ENCODE measurements around the gene AKNA. TPM values are rescaled to one million over a fixed set of nuclear protein-coding genes. Genes with fewer than 3 reads are reported as not detected.

AKNA gene
- total RNA-seq, 5 donors from 2014 or later (not counting 1 experiment from before 2014, with no cell fraction given) = 382 to 462 (median 415) TPM

DNA sequence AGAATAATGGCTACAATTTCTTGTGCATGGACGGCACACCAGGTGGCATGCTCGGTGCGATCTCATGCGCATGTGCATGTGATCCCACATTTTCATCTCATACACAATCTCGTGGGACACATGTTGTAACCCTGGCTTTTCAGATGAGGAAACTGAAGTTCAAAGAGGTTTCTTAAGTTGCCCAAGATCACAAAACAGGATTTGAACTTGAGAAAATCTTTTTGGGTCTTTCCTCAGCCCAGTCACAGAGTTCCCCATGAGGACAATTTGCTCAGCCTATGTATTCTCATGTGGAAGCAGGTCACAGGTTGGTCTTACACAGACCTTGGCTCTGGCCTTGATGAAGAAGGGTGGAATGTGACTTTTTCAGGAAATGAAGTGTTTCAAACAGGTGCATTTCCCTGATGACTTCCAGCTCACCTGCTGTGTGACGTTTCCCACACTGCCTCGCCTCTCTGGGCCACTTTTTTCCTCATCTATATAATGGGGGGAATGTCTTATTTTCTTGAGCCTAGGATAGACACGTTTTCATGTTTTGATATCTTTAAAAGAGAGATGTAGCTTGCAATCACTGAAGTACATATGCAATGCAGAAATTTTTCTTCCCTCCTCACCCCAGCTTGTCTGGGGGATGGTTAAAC lies 71.9 kb downstream of the AKNA start:
- H3K4me3 ChIP-seq (ENCODE audit: control insufficient read depth in 1 of 2, extremely low read depth in 1 of 2, low read length in 1 of 2) = no peak overlapping the region
- no peak overlapping the region for H3K27ac ChIP-seq (ENCODE audit: low read length)
- Mint-ChIP-seq H3K27me3 (peaks cover 7 to 11% of the 10 kb centered on the region in 2 donors), H3K4me3 (no peak overlapping the region), H3K9me3 (no peaks in the 10 kb centered on the region), H3K4me1 (no peaks in the 10 kb centered on the region), H3K27ac (no peak overlapping the region), H3K36me3 (no peaks in the 10 kb centered on the region)
- H3K9me3 ChIP-seq = no peaks in the 10 kb centered on the region
- ChIA-PET CTCF (no interaction called here), POLR2A (no interaction called here)
- no peak for ATAC-seq (replicated peaks in 1 of 4)
- no peak for DNase-seq
- WGBS (ENCODE audit: insufficient coverage) = 0% methylated on average over 1 of the region's 8 CpGs
- H3K27me3 ChIP-seq (replicated peaks in 1 of 2; ENCODE audit: control insufficient read depth in 2 of 2, extremely low read depth in 1 of 2, insufficient read depth in 2 of 2, low read length in 1 of 2) = peaks cover 0 to 23% of the 10 kb centered on the region in 2 experiments
- no peaks in the 10 kb centered on the region for H3K36me3 ChIP-seq (ENCODE audit: control insufficient read depth in 2 of 2, extremely low read depth in 1 of 2, insufficient read depth in 1 of 2, low read length in 1 of 2)
- H3K4me1 ChIP-seq (ENCODE audit: control insufficient read depth in 1 of 2, extremely low read depth in 1 of 2, insufficient read depth in 2 of 2, low read length in 2 of 2) = no peaks in the 10 kb centered on the region

GRCh38 chr9:114314881-114315722 lies 72.7 kb downstream of the AKNA start:
- H3K36me3 ChIP-seq (ENCODE audit: control insufficient read depth in 2 of 2, extremely low read depth in 1 of 2, insufficient read depth in 1 of 2, low read length in 1 of 2) = no peaks in the 10 kb centered on the region
- H3K27me3 ChIP-seq (replicated peaks in 1 of 2; ENCODE audit: control insufficient read depth in 2 of 2, extremely low read depth in 1 of 2, insufficient read depth in 2 of 2, low read length in 1 of 2) = peaks cover 0 to 16% of the 10 kb centered on the region in 2 experiments
- no peak overlapping the region for H3K4me3 ChIP-seq (ENCODE audit: control insufficient read depth in 1 of 2, extremely low read depth in 1 of 2, low read length in 1 of 2)
- H3K27ac Mint-ChIP-seq = no peak overlapping the region
- H3K36me3 Mint-ChIP-seq = no peaks in the 10 kb centered on the region
- no peaks in the 10 kb centered on the region for H3K4me1 Mint-ChIP-seq
- no peaks in the 10 kb centered on the region for H3K9me3 Mint-ChIP-seq
- DNase-seq = peak in 2 of 35 experiments; percentile 4 to 10
- H3K9me3 ChIP-seq = no peaks in the 10 kb centered on the region
- H3K27ac ChIP-seq (ENCODE audit: low read length) = no peak overlapping the region
- WGBS (ENCODE audit: insufficient coverage) = 96% methylated on average over 5 of the region's 8 CpGs
- no peaks in the 10 kb centered on the region for H3K4me1 ChIP-seq (ENCODE audit: control insufficient read depth in 1 of 2, extremely low read depth in 1 of 2, insufficient read depth in 2 of 2, low read length in 2 of 2)
- ChIA-PET POLR2A (no interaction called here), CTCF (no interaction called here)
- no peak overlapping the region for H3K4me3 Mint-ChIP-seq
- no peak for ATAC-seq (replicated peaks in 1 of 4)
- H3K27me3 Mint-ChIP-seq = peaks cover 4 to 11% of the 10 kb centered on the region in 2 donors

- Histone ChIP-seq H3K9me3 (no peaks in the 10 kb centered on the region), H3K27me3 (replicated peaks in 1 of 2; ENCODE audit: control insufficient read depth in 2 of 2, extremely low read depth in 1 of 2, insufficient read depth in 2 of 2, low read length in 1 of 2) (peaks cover 0 to 15% of the 10 kb centered on the region in 2 experiments), H3K27ac (ENCODE audit: low read length) (no peak overlapping the region), H3K4me3 (ENCODE audit: control insufficient read depth in 1 of 2, extremely low read depth in 1 of 2, low read length in 1 of 2) (no peak overlapping the region), H3K36me3 (ENCODE audit: control insufficient read depth in 2 of 2, extremely low read depth in 1 of 2, insufficient read depth in 1 of 2, low read length in 1 of 2) (no peaks in the 10 kb centered on the region), H3K4me1 (ENCODE audit: control insufficient read depth in 1 of 2, extremely low read depth in 1 of 2, insufficient read depth in 2 of 2, low read length in 2 of 2) (no peaks in the 10 kb centered on the region)
- Mint-ChIP-seq H3K27me3 (peaks cover 4 to 11% of the 10 kb centered on the region in 2 donors), H3K36me3 (no peaks in the 10 kb centered on the region), H3K4me1 (no peaks in the 10 kb centered on the region), H3K27ac (no peak overlapping the region), H3K9me3 (no peaks in the 10 kb centered on the region), H3K4me3 (no peak overlapping the region)
- ATAC-seq (replicated peaks in 1 of 4) = no peak
- POLR2A ChIA-PET = no interaction called here
- WGBS (ENCODE audit: insufficient coverage) = 81% methylated on average over 7 of the region's 7 CpGs
- CTCF ChIA-PET = interaction anchor here in 1 of 2 donors (0.6 kb wide), 1 partner anchor 23 kb away, joined by 3 read pairs; no protein-coding TSS in a partner anchor
- DNase-seq = peak in 2 of 35 experiments; percentile 3 to 4
Measured at GRCh38 chr9:114314256-114314867, 73.4 kb downstream of the AKNA start.

DNA sequence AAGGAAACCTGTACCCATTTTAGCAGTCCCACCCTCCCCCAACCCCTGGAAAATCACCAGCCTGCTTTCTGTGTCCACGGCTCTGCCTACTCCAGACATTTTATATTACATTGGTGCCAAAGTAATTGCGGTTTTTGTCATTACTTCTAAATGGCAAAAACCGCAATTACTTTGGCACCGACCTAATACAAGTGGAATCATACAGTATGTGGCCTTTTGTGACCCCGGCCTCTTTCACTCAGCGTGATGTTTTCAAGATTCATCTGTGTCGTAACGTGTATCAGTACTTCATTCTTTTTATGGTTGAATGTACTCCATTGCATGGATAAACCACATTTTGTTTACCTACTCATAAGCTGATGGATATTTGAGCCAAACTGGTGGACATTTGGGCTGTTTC lies 74.6 kb downstream of the AKNA start:
- ChIA-PET POLR2A (no interaction called here), CTCF (no interaction called here)
- Mint-ChIP-seq H3K9me3 (no peaks in the 10 kb centered on the region), H3K4me1 (no peaks in the 10 kb centered on the region), H3K36me3 (no peaks in the 10 kb centered on the region), H3K27me3 (peaks cover 0 to 6% of the 10 kb centered on the region in 2 donors), H3K27ac (no peak overlapping the region), H3K4me3 (no peak overlapping the region)
- ATAC-seq (replicated peaks in 1 of 4) (no peak), DNase-seq (no peak)
- no peak overlapping the region for H3K27ac ChIP-seq (ENCODE audit: low read length)
- H3K4me1 ChIP-seq (ENCODE audit: control insufficient read depth in 1 of 2, extremely low read depth in 1 of 2, insufficient read depth in 2 of 2, low read length in 2 of 2) = no peaks in the 10 kb centered on the region
- H3K36me3 ChIP-seq (ENCODE audit: control insufficient read depth in 2 of 2, extremely low read depth in 1 of 2, insufficient read depth in 1 of 2, low read length in 1 of 2) = no peaks in the 10 kb centered on the region
- WGBS (ENCODE audit: insufficient coverage) = 88% methylated on average over 2 of the region's 8 CpGs
- H3K27me3 ChIP-seq (replicated peaks in 1 of 2; ENCODE audit: control insufficient read depth in 2 of 2, extremely low read depth in 1 of 2, insufficient read depth in 2 of 2, low read length in 1 of 2) = peaks cover 0 to 19% of the 10 kb centered on the region in 2 experiments
- H3K4me3 ChIP-seq (ENCODE audit: control insufficient read depth in 1 of 2, extremely low read depth in 1 of 2, low read length in 1 of 2) = no peak overlapping the region
- H3K9me3 ChIP-seq = no peaks in the 10 kb centered on the region

GRCh38 chr9:114312513-114312875 lies 75.3 kb downstream of the AKNA start:
- Mint-ChIP-seq H3K27ac (no peak overlapping the region), H3K9me3 (no peaks in the 10 kb centered on the region), H3K36me3 (no peaks in the 10 kb centered on the region), H3K27me3 (peaks cover 0 to 6% of the 10 kb centered on the region in 2 donors), H3K4me3 (no peak overlapping the region), H3K4me1 (no peaks in the 10 kb centered on the region)
- CTCF ChIA-PET = no interaction called here
- ATAC-seq (replicated peaks in 1 of 4) = no peak
- peaks cover 0 to 19% of the 10 kb centered on the region in 2 experiments for H3K27me3 ChIP-seq (replicated peaks in 1 of 2; ENCODE audit: control insufficient read depth in 2 of 2, extremely low read depth in 1 of 2, insufficient read depth in 2 of 2, low read length in 1 of 2)
- H3K9me3 ChIP-seq = no peaks in the 10 kb centered on the region
- POLR2A ChIA-PET = no interaction called here
- no peak overlapping the region for H3K4me3 ChIP-seq (ENCODE audit: control insufficient read depth in 1 of 2, extremely low read depth in 1 of 2, low read length in 1 of 2)
- H3K4me1 ChIP-seq (ENCODE audit: control insufficient read depth in 1 of 2, extremely low read depth in 1 of 2, insufficient read depth in 2 of 2, low read length in 2 of 2) = no peaks in the 10 kb centered on the region
- H3K27ac ChIP-seq (ENCODE audit: low read length) = no peak overlapping the region
- H3K36me3 ChIP-seq (ENCODE audit: control insufficient read depth in 2 of 2, extremely low read depth in 1 of 2, insufficient read depth in 1 of 2, low read length in 1 of 2) = no peaks in the 10 kb centered on the region
- DNase-seq = peak in 2 of 35 experiments; percentile 3 to 16
- WGBS (ENCODE audit: insufficient coverage) = 69% methylated on average over 5 of the region's 8 CpGs

DNA sequence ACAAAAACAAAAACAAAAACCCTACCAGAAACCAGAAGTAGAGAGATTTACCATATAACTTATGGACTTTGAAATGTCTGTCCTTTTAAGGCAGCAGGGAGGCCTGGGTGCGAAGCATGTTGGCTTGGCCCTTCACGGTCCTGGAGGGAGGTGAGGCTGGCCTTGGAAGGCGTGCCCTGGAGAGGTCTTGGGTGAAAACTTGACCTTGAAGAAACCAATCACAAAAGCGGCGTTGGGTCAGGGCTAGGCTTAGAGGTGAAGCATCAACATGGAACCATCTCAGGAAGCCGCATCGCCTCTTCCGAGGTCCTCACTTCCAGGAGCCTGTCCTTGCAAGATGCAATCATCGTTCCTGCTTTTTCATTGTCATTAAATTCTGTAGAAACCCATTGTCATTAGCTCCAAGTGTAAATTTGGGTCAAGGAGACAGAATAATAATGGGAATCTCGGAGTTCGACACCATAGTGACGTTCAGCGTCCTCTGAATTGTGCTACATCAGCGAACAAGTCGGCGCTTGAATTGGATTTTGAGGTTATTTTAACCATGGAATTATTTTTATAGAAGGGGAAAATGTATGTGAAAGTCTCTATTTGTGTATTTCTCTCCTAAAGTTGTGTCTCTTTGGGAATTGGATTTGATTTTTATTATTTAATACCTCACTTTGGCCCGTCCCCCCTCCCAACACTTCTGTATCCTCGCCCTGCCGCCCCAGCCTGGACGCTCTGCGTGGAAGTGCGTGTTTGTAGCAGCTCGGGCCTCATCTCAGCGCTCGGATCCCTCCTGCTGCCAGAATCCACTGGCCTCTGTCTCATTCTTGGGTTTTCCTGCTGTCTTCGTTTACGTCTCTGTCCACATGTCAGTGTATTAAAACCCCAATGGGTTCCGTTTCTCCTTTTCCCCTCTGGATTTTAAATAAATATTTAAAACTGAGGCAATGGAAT lies 75.9 kb downstream of the AKNA start:
- POLR2A ChIA-PET = no interaction called here
- CTCF ChIA-PET = no interaction called here
- no peaks in the 10 kb centered on the region for H3K4me1 Mint-ChIP-seq
- H3K36me3 ChIP-seq (ENCODE audit: control insufficient read depth in 2 of 2, extremely low read depth in 1 of 2, insufficient read depth in 1 of 2, low read length in 1 of 2) = no peaks in the 10 kb centered on the region
- DNase-seq (peak in 1 of 35 experiments; percentile 20), ATAC-seq (replicated peaks in 1 of 4) (no peak)
- H3K27me3 ChIP-seq (replicated peaks in 1 of 2; ENCODE audit: control insufficient read depth in 2 of 2, extremely low read depth in 1 of 2, insufficient read depth in 2 of 2, low read length in 1 of 2) = peaks cover 0 to 19% of the 10 kb centered on the region in 2 experiments
- 89% methylated on average over 13 of the region's 28 CpGs for WGBS (ENCODE audit: insufficient coverage)
- H3K4me3 ChIP-seq (ENCODE audit: control insufficient read depth in 1 of 2, extremely low read depth in 1 of 2, low read length in 1 of 2) = no peak overlapping the region
- H3K9me3 ChIP-seq = no peaks in the 10 kb centered on the region
- no peaks in the 10 kb centered on the region for H3K36me3 Mint-ChIP-seq
- H3K27ac ChIP-seq (ENCODE audit: low read length) = no peak overlapping the region
- H3K4me1 ChIP-seq (ENCODE audit: control insufficient read depth in 1 of 2, extremely low read depth in 1 of 2, insufficient read depth in 2 of 2, low read length in 2 of 2) = no peaks in the 10 kb centered on the region
- H3K9me3 Mint-ChIP-seq = no peaks in the 10 kb centered on the region
- H3K27ac Mint-ChIP-seq = no peak overlapping the region
- H3K4me3 Mint-ChIP-seq = no peak overlapping the region
- H3K27me3 Mint-ChIP-seq = peaks cover 0 to 6% of the 10 kb centered on the region in 2 donors

Measured in T-cell (primary cell).